Mammary epithelial cell (primary cell): ENCODE measurements around the gene PRMT1.

ENCODE experiments used
- EZH2 ChIP-seq: IDR thresholded peaks from 2 replicates; pipeline ENCODE4 v1.6.1; 2012; ENCODE audit warnings: low read length, inconsistent platforms, borderline replicate concordance
- TF ChIP-seq, protein P1 (sequence below), 2 donors: IDR thresholded peaks in 1 of 2; conservative IDR thresholded peaks in 1 of 2; 2 replicates each; pipeline ENCODE4 v1.5.1; 2011 to 2012; ENCODE audit warnings: inconsistent platforms in 2 of 2, low read length in 2 of 2, mild to moderate bottlenecking in 2 of 2, control low read depth in 1 of 2, low read depth in 1 of 2; ENCODE audit not compliant: insufficient read depth in 1 of 2; ENCODE audit errors: extremely low read depth in 1 of 2

DNA sequence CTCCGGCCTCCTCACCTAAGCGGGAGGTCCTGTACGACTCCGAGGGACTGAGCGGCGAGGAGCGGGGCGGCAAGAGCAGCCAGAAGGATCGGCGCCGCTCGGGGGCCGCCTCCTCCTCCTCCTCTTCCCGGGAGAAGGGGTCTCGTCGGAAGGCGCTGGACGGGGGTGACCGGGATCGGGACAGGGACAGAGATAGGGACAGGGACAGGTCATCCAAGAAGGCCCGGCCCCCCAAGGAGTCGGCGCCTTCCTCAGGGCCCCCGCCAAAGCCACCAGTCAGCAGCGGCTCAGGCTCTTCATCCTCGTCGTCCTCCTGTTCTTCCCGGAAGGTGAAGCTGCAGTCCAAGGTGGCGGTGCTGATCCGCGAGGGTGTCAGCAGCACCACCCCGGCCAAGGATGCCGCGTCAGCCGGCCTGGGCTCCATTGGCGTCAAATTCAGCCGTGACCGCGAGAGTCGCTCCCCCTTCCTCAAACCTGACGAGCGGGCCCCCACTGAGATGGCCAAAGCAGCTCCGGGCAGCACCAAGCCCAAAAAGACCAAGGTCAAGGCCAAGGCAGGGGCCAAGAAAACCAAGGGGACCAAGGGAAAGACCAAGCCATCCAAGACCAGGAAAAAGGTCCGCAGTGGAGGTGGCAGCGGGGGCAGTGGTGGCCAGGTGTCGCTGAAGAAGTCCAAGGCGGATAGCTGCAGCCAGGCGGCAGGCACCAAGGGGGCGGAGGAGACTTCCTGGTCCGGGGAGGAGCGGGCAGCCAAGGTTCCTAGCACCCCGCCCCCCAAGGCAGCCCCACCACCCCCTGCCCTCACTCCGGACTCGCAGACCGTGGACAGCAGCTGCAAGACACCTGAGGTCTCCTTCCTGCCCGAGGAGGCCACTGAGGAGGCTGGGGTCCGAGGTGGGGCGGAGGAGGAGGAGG, 24.3 kb upstream of the PRMT1 start:
- TF ChIP-seq, protein P1, sequence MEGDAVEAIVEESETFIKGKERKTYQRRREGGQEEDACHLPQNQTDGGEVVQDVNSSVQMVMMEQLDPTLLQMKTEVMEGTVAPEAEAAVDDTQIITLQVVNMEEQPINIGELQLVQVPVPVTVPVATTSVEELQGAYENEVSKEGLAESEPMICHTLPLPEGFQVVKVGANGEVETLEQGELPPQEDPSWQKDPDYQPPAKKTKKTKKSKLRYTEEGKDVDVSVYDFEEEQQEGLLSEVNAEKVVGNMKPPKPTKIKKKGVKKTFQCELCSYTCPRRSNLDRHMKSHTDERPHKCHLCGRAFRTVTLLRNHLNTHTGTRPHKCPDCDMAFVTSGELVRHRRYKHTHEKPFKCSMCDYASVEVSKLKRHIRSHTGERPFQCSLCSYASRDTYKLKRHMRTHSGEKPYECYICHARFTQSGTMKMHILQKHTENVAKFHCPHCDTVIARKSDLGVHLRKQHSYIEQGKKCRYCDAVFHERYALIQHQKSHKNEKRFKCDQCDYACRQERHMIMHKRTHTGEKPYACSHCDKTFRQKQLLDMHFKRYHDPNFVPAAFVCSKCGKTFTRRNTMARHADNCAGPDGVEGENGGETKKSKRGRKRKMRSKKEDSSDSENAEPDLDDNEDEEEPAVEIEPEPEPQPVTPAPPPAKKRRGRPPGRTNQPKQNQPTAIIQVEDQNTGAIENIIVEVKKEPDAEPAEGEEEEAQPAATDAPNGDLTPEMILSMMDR (conservative IDR thresholded peaks at IDR 0.05 in 1 of 2, IDR thresholded peaks at IDR 0.05 in 1 of 2; ENCODE audit: extremely low read depth in 1 of 2, insufficient read depth in 1 of 2, low read depth in 1 of 2, low read length in 2 of 2): no peak
- TF ChIP-seq EZH2: no peak
